ENCODE results near the gene EFCAB11.

- TF ChIP-seq EZH2 (IDR thresholded peaks at IDR 0.05; ENCODE audit: borderline replicate concordance, low read length) (no peak), CTCF (IDR thresholded peaks at IDR 0.05; ENCODE audit: low read length) (no peak)
These were observed 33.2 kb downstream of the EFCAB11 start for GRCh38 chr14:89921346-89921745.
